HEK293T (cell line): ENCODE measurements around the gene THAP11.

Experiments
- ARNT ChIP-seq: fragments of 450-650 bp; IDR thresholded peaks from 2 replicates; pipeline ENCODE4 v1.6.1; 2017; ENCODE audit warnings: mild to moderate bottlenecking
- BHLHE40 ChIP-seq: fragments of 450-650 bp; IDR thresholded peaks from 2 replicates; pipeline ENCODE4 v1.6.1; 2016; ENCODE audit warnings: mild to moderate bottlenecking, moderate library complexity, borderline replicate concordance
- ELF4 ChIP-seq: fragments of 450-650 bp; IDR thresholded peaks from 2 replicates; pipeline ENCODE4 v1.6.1; 2017; ENCODE audit warnings: antibody characterized with exemption
- FOXA1 ChIP-seq: fragments of 450-650 bp; IDR thresholded peaks from 2 replicates; pipeline ENCODE4 v1.6.1; 2016; ENCODE audit warnings: mild to moderate bottlenecking
- FOXK2 ChIP-seq: fragments of 450-650 bp; IDR thresholded peaks from 2 replicates; pipeline ENCODE4 v1.6.1; 2016; ENCODE audit warnings: mild to moderate bottlenecking
- FOXM1 ChIP-seq: fragments of 450-650 bp; IDR thresholded peaks from 2 replicates; pipeline ENCODE4 v1.6.1; 2017; ENCODE audit warnings: mild to moderate bottlenecking, borderline replicate concordance
- HDGF ChIP-seq: fragments of 450-650 bp; IDR thresholded peaks from 2 replicates; pipeline ENCODE4 v1.6.1; 2017; ENCODE audit warnings: antibody characterized with exemption, borderline replicate concordance
- L3MBTL2 ChIP-seq: fragments of 450-650 bp; conservative IDR thresholded peaks from 2 replicates; pipeline ENCODE4 v1.6.1; 2016; ENCODE audit warnings: mild to moderate bottlenecking
- NFRKB ChIP-seq: fragments of 450-650 bp; IDR thresholded peaks from 2 replicates; pipeline ENCODE4 v1.6.1; 2016; ENCODE audit warnings: mild to moderate bottlenecking, moderate library complexity
- SP1 ChIP-seq: fragments of 450-650 bp; IDR thresholded peaks from 2 replicates; pipeline ENCODE4 v1.6.1; 2017
- SUZ12 ChIP-seq: fragments of 450-650 bp; IDR thresholded peaks from 2 replicates; pipeline ENCODE4 v1.6.1; 2016; ENCODE audit warnings: mild to moderate bottlenecking
- TARDBP ChIP-seq: fragments of 450-650 bp; IDR thresholded peaks from 2 replicates; pipeline ENCODE4 v1.6.1; 2016
- ZNF384 ChIP-seq: fragments of 450-650 bp; IDR thresholded peaks from 2 replicates; pipeline ENCODE4 v1.6.1; 2016
- TF ChIP-seq, protein P1 (sequence below): fragments of 450-650 bp; IDR thresholded peaks from 2 replicates; pipeline ENCODE4 v1.6.1; 2016

DNA sequence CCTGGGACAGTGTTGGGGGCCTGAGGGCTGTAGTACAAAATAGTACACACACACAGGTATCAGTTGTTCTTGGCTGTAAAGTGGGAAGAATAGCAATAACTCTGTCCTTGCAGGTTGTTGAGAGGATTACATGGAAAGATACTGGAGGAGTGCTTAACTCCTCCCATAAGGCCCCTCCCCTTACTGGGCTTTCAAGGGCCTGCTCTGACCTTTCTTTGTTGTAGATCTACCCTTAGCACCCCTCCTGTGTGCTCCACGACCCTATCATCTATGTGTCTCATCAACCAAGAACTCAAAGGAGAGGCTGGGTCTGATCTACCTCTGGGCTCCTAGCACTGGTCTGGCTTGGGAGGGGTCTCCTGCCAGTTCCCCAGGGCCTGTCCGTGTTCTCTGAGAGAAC lies 22.5 kb downstream of the THAP11 start:
- TF ChIP-seq SP1 (no peak), SUZ12 (no peak), FOXA1 (no peak), TARDBP (no peak), HDGF (no peak), FOXM1 (no peak), L3MBTL2 (no peak), BHLHE40 (no peak), ELF4 (no peak), FOXK2 (no peak), ARNT (no peak), NFRKB (no peak), ZNF384 (no peak)
- TF ChIP-seq, protein P1, sequence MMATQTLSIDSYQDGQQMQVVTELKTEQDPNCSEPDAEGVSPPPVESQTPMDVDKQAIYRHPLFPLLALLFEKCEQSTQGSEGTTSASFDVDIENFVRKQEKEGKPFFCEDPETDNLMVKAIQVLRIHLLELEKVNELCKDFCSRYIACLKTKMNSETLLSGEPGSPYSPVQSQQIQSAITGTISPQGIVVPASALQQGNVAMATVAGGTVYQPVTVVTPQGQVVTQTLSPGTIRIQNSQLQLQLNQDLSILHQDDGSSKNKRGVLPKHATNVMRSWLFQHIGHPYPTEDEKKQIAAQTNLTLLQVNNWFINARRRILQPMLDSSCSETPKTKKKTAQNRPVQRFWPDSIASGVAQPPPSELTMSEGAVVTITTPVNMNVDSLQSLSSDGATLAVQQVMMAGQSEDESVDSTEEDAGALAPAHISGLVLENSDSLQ: no peak
